HG02759 (cell line): ENCODE data around the gene UBE2M.

Experiments used
- ATAC-seq: cut with Tn5 transposase; IDR thresholded peaks from one replicate; pipeline ENCODE4 v1.9.1; 2021; ENCODE audit warnings: mild to moderate bottlenecking, moderate library complexity; ENCODE audit not compliant: unreplicated experiment

The UBE2M gene

DNA sequence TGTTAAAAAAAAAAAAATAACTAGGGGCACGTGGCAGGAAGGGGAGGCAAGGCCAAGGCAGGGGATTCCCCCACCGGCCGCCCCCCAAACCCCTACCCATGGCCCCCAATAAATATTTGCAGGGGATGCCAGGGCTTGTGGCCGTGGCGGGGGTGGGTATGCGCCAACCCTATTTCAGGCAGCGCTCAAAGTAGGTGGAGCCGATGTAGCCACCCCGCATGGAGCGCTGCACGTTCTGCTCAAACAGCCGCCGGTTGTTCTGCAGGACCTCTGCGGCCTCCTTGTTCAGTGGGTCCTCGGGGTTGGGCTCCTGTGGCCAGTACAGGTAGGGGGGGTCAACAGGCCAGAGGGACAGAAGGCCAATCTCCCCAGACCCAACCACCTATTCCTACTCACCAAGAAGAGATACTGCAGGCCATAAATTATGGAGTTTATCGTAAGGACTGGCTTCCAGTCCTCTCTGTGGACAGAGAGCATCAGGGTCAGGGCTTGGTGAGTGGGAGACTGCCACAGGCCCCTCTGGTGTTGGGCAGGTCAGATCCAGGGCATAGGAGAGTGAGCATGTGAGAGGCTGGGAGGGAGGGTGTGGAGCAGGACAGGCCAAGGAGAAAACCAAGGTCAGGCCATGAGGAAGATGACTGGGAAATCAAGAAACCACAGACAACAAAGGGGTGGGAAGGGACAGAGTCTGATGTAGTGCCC is 2.3 kb downstream of the UBE2M start:
- ATAC-seq = no peak

DNA sequence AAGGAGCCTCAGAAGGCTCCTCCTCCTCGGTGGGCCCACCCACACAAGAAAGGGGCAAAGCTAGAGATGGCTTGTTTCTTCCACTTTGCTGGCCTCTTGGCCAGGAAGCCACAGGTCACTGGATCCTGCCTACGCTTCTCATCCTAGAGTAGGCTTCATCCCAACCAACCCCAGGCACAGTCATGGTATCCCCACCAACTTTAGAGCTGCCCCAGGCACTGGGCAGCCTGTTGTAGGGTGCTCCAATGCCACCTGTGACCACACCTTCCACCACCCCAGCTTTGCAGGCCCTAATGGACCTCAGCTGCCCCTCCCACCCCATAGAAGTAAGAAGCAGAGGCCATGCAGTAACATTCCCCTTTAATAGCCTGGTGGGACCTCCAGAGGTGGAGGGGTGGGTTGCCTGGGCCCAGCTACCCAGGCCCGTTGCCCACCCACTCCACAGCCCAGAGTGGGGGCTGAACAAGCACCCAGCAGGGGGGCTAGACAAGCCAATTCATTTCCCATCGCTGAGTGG is 3.0 kb downstream of the UBE2M start:
- no peak for ATAC-seq

GRCh38 chr19:58554494-58555368 is 3.7 kb downstream of the UBE2M start, which contains the start of gene CHMP2A:
TSS of gene CHMP2A (minus strand) at chr19:58555105. CDS start at chr19:58554212, 893 bp downstream.
- ATAC-seq = peak; percentile 34

DNA sequence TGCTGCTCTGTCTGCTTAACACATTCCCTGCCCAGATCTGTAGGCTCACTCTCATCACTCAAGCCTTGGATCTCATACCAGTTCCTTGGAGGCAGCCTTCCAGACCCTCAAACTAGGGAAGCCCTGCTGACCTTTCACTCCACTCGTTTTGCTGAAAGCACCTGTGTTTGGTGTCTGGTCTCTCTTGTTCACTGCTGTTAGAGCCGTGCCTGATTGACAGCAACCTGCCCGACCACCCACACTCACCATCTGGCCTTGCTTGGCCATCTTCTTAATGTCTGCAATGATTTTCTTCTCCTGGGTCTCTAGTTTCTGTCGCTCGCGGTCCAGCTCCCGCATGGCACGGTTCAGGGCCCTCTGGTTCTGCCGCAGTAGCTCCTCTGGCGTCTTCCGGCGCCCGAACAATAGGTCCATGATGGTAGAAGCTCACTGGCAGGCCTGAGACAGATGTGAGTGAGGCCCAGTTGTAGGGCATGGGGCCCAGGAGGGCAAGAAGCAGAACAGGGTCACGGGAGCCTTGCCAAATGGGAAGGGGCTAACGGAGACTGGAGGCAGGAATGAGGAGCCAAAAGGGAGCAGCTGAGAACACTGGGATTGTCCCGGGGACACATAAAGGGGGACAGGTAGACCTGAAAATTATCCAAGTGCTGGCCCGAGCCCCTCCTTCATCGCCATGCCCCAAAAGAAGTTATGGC is 4.5 kb downstream of the UBE2M start:
- ATAC-seq = no peak

DNA sequence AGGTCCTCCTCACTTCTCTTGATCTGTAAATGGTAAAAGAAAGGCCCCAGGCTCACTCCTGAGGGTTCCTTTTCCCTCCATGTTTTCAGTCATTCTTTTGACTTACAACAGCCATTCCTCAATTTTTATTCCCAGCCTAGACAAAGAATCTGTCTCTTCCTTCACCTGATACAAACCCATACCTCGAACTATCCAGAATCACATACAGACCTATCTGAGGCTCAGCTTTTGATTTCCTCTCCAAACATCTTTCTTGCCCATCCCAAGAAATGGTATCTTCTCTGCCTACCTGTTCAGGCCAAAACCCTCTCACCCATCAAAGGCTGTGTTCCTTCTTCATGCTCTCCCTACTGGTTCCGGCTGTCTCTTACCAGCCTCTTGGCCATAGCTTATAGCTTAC is 5.8 kb downstream of the UBE2M start:
- no peak for ATAC-seq

DNA sequence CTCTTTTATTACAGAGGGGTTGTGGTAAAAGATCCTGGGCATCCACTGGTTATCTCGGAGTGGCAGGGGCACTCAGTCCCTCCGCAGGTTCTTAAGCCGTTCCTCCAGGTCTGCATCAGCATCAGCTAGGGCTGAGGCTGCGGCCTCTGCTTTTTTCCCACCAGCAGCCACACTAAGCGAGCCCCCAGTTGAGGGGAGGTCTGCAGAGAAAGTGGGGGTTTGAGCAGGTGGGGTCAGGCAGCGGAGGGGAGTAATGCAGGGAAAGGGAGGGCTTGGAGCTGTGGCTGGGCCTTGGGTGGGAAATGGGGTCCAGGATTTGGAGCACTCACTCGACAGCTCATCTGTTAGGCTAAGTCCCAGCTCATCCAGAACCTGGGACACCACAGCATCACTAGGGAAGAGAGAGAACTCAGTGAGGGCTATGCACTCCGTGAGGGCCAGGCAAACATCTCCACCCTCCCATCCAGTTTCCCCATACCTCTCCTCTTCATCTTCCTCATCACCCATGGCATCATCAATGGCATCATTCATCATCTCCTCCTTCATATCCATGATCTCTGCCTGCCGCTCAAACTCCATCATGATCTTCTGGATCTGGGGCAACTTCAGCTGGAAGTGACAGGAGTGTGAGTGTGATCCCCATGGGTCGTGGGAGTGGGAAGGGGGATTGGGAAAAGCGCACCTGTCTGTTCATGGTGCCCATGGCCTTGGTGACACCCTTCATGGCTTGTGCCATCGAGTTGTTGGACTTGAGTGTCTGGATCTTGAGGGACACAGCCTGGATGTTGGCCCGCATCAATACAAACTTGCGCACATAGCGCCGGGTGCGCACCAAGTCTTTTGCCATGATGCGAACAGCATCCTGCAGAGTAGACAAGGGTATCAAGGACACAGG is 6.6 kb downstream of the UBE2M start:
- no peak for ATAC-seq

- ATAC-seq = no peak
Observed at GRCh38 chr19:58551123-58551497, 7.3 kb downstream of the UBE2M start.

GRCh38 chr19:58550362-58551122 is 7.9 kb downstream of the UBE2M start:
- no peak for ATAC-seq

DNA sequence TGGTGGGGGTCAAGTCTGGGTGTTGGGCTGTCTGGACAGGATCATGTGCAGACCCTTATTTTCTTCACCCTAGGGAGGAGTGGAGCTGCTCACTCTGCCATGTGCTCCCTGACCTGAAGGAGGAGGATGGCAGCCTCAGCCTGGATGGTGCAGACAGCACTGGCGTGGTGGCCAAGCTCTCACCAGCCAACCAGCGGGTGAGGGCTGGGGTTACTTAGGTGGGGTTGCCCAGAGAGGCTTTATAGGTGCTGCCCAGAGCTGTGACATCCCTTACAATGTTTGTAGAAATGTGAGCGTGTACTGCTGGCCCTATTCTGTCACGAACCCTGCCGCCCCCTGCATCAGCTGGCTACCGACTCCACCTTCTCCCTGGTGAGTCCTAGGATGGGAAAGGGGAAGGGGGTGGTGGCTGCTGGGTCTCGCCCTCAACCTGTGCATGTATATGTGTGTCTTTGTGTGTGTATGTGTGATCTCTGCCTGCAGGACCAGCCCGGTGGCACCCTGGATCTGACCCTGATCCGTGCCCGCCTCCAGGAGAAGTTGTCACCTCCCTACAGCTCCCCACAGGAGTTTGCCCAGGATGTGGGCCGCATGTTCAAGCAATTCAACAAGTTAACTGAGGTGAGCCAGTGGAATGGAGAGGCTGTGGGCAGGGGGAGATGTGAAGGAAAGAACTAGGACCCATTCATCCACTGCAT is 8.6 kb downstream of the UBE2M start:
- no peak for ATAC-seq

- ATAC-seq = no peak
Observed at GRCh38 chr19:58548859-58549663, 9.3 kb downstream of the UBE2M start.

DNA sequence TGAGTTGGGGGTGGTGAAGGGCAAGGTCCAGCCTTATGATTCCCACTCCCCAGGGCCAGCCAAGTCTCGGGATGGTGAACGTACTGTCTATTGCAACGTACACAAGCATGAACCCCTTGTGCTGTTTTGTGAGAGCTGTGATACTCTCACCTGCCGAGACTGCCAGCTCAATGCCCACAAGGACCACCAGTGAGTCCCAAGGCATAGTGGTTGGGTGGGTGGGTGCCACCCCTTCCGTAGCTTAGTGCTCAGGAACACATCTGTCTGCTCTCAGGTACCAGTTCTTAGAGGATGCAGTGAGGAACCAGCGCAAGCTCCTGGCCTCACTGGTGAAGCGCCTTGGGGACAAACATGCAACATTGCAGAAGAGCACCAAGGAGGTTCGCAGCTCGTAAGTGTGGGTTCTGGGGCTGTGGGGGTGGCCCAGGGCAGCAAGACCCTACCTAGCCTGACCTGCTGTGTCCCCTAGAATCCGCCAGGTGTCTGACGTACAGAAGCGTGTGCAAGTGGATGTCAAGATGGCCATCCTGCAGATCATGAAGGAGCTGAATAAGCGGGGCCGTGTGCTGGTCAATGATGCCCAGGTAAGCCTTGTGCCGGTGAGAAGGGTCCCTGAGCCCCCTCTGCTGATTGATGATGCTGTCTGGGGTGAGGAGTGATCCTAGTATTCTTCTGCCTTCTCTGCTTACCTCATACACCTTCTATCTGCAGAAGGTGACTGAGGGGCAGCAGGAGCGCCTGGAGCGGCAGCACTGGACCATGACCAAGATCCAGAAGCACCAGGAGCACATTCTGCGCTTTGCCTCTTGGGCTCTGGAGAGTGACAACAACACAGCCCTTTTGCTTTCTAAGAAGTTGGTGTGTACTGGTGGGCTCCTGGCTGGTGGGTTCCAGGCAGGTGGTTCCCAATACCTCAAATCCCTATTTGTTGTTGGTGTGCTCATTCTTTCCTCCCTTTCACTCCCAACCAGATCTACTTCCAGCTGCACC is 10.8 kb downstream of the UBE2M start:
- no peak for ATAC-seq

GRCh38 chr19:58546019-58546530 is 12.3 kb downstream of the UBE2M start:
- no peak for ATAC-seq

DNA sequence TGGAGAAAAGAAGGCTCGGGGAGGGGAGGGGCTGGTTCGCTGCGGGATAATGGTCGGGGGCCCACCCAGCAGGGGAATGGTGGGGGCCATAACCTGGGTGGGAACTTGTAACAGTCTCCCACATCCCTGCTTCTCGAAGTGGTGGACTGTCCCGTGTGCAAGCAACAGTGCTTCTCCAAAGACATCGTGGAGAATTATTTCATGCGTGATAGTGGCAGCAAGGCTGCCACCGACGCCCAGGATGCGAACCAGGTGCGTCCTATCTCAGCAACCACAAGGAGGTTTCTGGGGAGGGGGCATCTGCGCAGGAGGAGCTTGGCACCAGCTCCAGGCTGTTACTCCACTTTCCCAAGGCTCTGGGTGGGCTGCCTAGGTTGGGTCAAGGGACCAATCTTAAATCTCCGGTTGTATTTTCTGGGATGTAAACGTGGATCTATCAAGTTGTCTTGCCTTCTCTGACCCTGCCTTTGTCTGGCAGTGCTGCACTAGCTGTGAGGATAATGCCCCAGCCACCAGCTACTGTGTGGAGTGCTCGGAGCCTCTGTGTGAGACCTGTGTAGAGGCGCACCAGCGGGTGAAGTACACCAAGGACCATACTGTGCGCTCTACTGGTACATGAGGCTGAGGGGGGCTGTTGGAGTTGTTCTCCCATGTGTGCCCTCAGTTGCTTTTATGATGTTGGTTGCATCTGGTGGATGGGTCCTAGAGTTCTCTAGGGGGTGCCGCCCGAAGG is 13.0 kb downstream of the UBE2M start:
- no peak for ATAC-seq

DNA sequence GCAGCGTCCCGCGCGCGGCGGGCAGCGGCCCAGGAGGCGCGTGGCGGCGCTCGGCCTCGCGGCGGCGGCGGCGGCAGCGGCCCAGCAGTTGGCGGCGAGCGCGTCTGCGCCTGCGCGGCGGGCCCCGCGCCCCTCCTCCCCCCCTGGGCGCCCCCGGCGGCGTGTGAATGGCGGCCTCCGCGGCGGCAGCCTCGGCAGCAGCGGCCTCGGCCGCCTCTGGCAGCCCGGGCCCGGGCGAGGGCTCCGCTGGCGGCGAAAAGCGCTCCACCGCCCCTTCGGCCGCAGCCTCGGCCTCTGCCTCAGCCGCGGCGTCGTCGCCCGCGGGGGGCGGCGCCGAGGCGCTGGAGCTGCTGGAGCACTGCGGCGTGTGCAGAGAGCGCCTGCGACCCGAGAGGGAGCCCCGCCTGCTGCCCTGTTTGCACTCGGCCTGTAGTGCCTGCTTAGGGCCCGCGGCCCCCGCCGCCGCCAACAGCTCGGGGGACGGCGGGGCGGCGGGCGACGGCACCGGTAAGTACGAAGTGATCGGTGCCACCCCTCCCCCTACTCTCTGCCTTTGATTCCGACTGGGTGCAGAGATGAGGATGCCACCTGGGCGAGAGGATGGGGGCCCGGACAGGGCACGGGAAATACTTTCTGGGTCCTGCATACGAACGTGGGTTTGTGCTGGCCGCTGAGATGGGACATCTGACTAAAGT is 13.7 kb downstream of the UBE2M start:
- peak; percentile 63 for ATAC-seq

DNA sequence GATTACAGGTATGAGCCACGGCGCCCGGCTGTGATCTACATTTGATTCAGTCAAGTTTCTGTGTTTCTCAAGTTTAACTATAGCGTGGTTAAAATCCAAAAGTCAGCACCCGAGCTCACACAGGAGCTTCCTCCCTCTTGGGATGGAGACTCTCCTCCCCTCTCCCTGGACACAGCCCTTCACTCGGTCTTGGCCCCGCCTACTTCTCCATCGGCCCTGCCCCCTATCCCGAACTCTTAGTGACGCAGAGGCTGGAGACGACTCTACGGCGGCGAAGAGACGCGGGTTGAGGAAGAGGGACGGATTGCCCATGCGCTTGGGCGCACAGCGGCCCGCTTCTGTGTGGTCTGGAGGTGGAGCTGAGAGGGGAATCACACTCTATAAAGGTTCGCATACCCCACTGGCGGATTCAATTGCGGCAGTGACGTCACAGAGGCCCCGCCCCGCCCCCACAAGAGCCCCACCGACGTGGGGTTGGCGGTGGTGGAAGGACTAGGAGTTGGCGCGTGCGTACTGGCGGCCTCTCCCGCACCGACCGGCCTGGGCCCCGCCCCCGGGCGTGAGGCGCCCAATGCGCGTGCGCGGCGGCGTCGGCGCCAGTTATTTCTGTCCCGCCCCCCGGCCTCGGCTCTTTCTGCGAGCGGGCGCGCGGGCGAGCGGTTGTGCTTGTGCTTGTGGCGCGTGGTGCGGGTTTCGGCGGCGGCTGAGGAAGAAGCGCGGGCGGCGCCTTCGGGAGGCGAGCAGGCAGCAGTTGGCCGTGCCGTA is 14.4 kb downstream of the UBE2M start, which contains the start of gene TRIM28:
Gene TRIM28, plus strand, starts transcription at position 239 of the 765 bp plus-strand sequence. CDS start 694 bp downstream, outside the sequence.
- peak; percentile 78 for ATAC-seq
